ENCODE results near the gene SEC61G.

Gene SEC61G

DNA sequence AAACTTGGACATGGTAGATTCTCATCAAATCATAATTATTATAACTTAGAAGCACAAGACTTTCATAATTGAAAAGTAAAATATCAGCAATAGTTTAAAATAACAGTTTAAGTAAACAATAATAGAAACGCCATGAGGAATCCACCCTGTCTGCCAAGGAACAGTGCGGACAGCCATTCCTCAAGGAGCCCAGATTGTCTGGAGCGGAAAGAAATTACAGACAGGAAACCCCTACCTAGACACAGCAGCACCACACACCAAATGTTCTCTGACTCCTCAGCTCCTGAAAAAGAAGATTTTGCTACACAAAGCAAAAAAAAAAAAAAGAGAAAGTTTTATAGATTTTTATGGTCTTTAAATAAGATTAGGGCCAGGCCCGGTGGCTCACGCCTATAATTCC, 21.5 kb upstream of the SEC61G start:
- no peak overlapping the region for H3K27ac ChIP-seq
- no peak for DNase-seq (ENCODE audit: low spot score)
- no peak for TF ChIP-seq CTCF (IDR thresholded peaks at IDR 0.05)
- no peak overlapping the region for H3K4me3 ChIP-seq

GRCh38 chr7:54778696-54779540, 19.9 kb upstream of the SEC61G start:
- no peak for TF ChIP-seq CTCF (IDR thresholded peaks at IDR 0.05)
- H3K4me3 ChIP-seq: no peak overlapping the region
- DNase-seq (ENCODE audit: low spot score): no peak
- no peak overlapping the region for H3K27ac ChIP-seq

DNA sequence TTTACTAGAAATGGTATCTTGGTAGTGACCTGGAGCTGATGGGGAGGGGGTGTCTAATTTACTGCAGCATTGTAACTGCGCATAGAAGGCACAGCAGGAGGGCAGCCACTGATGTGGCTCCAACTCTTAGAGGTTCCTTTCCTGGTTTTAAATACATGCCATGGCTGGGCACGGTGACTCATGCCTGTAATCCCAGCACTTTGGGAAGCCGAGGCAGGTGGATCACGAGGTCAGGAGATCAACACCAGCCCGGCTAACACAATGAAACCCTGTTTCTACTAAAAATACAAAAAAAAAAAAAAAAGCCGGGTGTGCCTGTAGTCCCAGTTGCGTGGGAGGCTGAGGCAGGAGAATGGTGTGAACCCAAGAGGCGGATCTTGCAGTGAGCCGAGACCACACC, 19.2 kb upstream of the SEC61G start:
- no peak for TF ChIP-seq CTCF (IDR thresholded peaks at IDR 0.05)
- DNase-seq (ENCODE audit: low spot score): no peak
- H3K27ac ChIP-seq: no peak overlapping the region
- no peak overlapping the region for H3K4me3 ChIP-seq

- TF ChIP-seq CTCF (IDR thresholded peaks at IDR 0.05): no peak
- no peak for DNase-seq (ENCODE audit: low spot score)
- no peak overlapping the region for H3K4me3 ChIP-seq
- no peak overlapping the region for H3K27ac ChIP-seq
These were observed 16.1 kb upstream of the SEC61G start for GRCh38 chr7:54774785-54775740.

DNA sequence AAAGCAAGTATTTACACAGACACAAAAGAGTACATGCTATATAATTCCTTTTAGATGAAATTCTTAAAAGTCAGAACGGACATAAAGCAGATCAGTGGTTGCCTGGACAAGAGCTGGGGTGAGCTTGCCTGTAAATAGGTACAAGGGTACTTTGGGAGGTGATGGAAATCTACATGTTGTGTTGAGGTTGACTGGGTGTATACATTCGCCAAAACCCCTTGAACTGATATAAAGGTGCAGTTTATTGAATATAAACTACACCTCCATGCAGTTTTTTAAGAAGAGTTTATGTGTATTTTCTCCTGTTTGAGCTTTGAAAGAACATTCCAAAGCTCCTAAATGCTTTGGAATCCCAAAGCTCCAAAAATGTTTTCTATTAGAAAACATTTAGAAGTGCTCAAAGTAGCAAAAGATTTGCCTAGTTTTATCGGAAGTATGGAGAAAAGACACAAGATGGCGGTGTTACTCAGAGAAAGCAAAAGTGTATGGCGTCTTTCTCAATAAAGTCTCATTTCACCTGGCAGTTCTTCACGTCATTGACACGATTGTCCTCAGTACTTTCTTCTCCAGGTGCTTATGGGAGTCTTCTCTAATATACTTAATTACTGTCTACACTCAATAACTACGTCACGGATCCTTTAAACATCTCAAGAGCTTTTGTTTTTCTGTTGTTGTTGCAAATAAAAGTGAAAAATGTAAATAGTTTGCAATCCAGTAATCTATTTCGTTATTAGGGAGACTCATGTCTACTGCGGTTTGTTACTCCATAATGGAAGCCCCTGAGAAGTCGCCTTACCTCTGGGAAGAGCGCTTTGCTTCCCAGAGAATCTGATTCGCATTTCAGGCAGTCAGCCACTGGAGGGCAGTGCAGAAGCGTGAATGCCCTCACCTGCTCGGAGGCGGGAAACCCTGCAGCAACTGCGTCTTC, 14.7 kb upstream of the SEC61G start:
- peak overlapping the region; percentile 43 for H3K4me3 ChIP-seq
- DNase-seq (ENCODE audit: low spot score): no peak
- H3K27ac ChIP-seq: no peak overlapping the region
- TF ChIP-seq CTCF (IDR thresholded peaks at IDR 0.05): peak; percentile 67

- Histone ChIP-seq H3K4me3 (no peak overlapping the region), H3K27ac (no peak overlapping the region)
- no peak for TF ChIP-seq CTCF (IDR thresholded peaks at IDR 0.05)
- no peak for DNase-seq (ENCODE audit: low spot score)
These were observed 10.2 kb upstream of the SEC61G start for GRCh38 chr7:54769203-54769602.
